ENCODE data around the gene LRP3.
"Not testable (repeated sequence)": the region's sequence is repeated elsewhere in the genome, so short reads cannot be mapped to it uniquely, and the experiment has no call there.

DNA sequence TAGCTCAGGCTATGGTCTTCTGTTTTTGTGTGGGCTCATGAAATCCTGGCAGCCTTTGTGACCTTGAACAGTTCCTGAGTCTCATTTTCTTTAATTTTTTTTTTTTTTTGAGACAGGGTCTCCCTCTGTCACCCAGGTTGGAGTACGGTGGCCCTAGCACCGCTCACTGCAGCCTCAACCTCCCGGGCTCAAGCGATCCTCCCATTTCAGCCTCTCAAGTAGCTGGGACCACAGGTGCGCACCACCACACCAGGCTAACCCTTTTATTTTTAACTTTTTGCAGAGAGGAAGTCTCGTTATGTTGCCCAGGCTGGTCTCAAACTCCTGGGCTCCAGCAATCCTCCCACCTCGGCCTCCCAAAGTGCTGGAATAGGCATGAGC, 15.7 kb downstream of the LRP3 start:
- TF ChIP-seq, protein P1, sequence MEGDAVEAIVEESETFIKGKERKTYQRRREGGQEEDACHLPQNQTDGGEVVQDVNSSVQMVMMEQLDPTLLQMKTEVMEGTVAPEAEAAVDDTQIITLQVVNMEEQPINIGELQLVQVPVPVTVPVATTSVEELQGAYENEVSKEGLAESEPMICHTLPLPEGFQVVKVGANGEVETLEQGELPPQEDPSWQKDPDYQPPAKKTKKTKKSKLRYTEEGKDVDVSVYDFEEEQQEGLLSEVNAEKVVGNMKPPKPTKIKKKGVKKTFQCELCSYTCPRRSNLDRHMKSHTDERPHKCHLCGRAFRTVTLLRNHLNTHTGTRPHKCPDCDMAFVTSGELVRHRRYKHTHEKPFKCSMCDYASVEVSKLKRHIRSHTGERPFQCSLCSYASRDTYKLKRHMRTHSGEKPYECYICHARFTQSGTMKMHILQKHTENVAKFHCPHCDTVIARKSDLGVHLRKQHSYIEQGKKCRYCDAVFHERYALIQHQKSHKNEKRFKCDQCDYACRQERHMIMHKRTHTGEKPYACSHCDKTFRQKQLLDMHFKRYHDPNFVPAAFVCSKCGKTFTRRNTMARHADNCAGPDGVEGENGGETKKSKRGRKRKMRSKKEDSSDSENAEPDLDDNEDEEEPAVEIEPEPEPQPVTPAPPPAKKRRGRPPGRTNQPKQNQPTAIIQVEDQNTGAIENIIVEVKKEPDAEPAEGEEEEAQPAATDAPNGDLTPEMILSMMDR (IDR thresholded peaks at IDR 0.05; ENCODE audit: insufficient read depth, low read depth, low read length), result not testable (repeated sequence)
- not testable (repeated sequence) for TF ChIP-seq EZH2 (IDR thresholded peaks at IDR 0.05; ENCODE audit: insufficient read depth, low read length)

All from astrocyte (in vitro differentiated cells and primary cell).